Neural cell (in vitro differentiated cells): ENCODE results near the gene IL3RA. TPM values are rescaled to one million over a fixed set of nuclear protein-coding genes. Genes with fewer than 3 reads are reported as not detected.

Source experiments
- H2AFZ ChIP-seq: fragments of 200-600, 300-800 bp; sonication (generic), shearing (Covaris generic); 2 replicates; pipeline ENCODE4 v1.6.0; 2014; ENCODE audit warnings: low read depth, mild to moderate bottlenecking, antibody characterized with exemption, low read length, moderate library complexity
- H3F3A ChIP-seq: fragments of 200-600 bp; shearing (Covaris generic); 2 replicates; pipeline ENCODE4 v1.6.1; 2016; ENCODE audit warnings: mild to moderate bottlenecking, moderate library complexity, mixed read lengths, antibody characterized with exemption, low read length; ENCODE audit not compliant: insufficient read depth, poor library complexity, severe bottlenecking
- H3K27ac ChIP-seq: fragments of 200-600, 300-800 bp; sonication (generic), shearing (Covaris generic); 2 replicates; pipeline ENCODE4 v1.5.1; 2014; ENCODE audit warnings: mild to moderate bottlenecking, low read length, moderate library complexity
- H3K27me3 ChIP-seq: fragments of 300-800, 200-600 bp; sonication (generic), shearing (Covaris generic); 2 replicates; pipeline ENCODE4 v1.6.0; 2014; ENCODE audit warnings: mild to moderate bottlenecking, low read depth, low read length, moderate library complexity; ENCODE audit not compliant: insufficient read depth
- H3K36me3 ChIP-seq: fragments of 300-800, 200-600 bp; sonication (generic), shearing (Covaris generic); 2 replicates; pipeline ENCODE4 v1.5.1; 2014; ENCODE audit warnings: mild to moderate bottlenecking, antibody characterized with exemption, low read length, moderate library complexity; ENCODE audit not compliant: insufficient read depth
- H3K4me2 ChIP-seq: fragments of 300-800, 200-600 bp; sonication (generic), shearing (Covaris generic); 2 replicates; pipeline ENCODE4 v1.6.0; 2014; ENCODE audit warnings: mild to moderate bottlenecking, low read length
- H3K4me3 ChIP-seq: fragments of 300-800, 200-600 bp; sonication (generic), shearing (Covaris generic); 2 replicates; pipeline ENCODE4 v1.5.1; 2014; ENCODE audit warnings: mild to moderate bottlenecking, low read length, moderate library complexity
- H3K79me2 ChIP-seq: fragments of 200-600 bp; shearing (Covaris generic); replicated peaks from 2 replicates; pipeline ENCODE4 v1.6.0; 2014; ENCODE audit warnings: mild to moderate bottlenecking, low read length, moderate library complexity; ENCODE audit not compliant: insufficient read depth
- H3K9ac ChIP-seq: fragments of 300-800, 200-600 bp; sonication (generic), shearing (Covaris generic); 2 replicates; pipeline ENCODE4 v1.6.1; 2016; ENCODE audit warnings: mild to moderate bottlenecking, low read length, mixed read lengths
- H3K9me2 ChIP-seq: fragments of 200-600 bp; shearing (Covaris generic); 2 replicates; pipeline ENCODE4 v1.6.1; 2016; ENCODE audit warnings: mild to moderate bottlenecking, low read length, mixed read lengths; ENCODE audit not compliant: insufficient read depth
- H3K9me3 ChIP-seq: fragments of 200-600, 300-800 bp; sonication (generic), shearing (Covaris generic); 2 replicates; pipeline ENCODE4 v1.6.1; 2016; ENCODE audit warnings: mild to moderate bottlenecking, mixed run types, low read length, moderate library complexity, mixed read lengths
- H4K20me1 ChIP-seq: fragments of 200-600 bp; shearing (Covaris generic); 2 replicates; pipeline ENCODE4 v1.6.1; 2016; ENCODE audit warnings: mild to moderate bottlenecking, mixed run types; ENCODE audit not compliant: insufficient read depth
- CTCF ChIP-seq: fragments of 450-650 bp; IDR thresholded peaks from 2 replicates; pipeline ENCODE4 v1.5.1; 2014; ENCODE audit warnings: antibody characterized with exemption, mild to moderate bottlenecking, moderate library complexity; ENCODE audit not compliant: poor library complexity, severe bottlenecking
- EP300 ChIP-seq: fragments of 450-650 bp; conservative IDR thresholded peaks from 2 replicates; pipeline ENCODE4 v1.6.1; 2014; ENCODE audit warnings: antibody characterized with exemption, mild to moderate bottlenecking, moderate library complexity; ENCODE audit not compliant: poor library complexity, severe bottlenecking
- EZH2 ChIP-seq: fragments of 200-600, 300-800 bp; shearing (Covaris generic), sonication (generic); IDR thresholded peaks from 2 replicates; pipeline ENCODE4 v1.6.1; 2014; ENCODE audit warnings: antibody characterized with exemption, low read length, borderline replicate concordance, mild to moderate bottlenecking; ENCODE audit not compliant: insufficient read depth, poor library complexity, severe bottlenecking
- MXI1 ChIP-seq: fragments of 450-650 bp; conservative IDR thresholded peaks from 2 replicates; pipeline ENCODE4 v1.6.1; 2014; ENCODE audit warnings: antibody characterized with exemption, mild to moderate bottlenecking; ENCODE audit not compliant: poor library complexity, severe bottlenecking
- POLR2AphosphoS5 ChIP-seq: IDR thresholded peaks from 2 replicates; pipeline ENCODE4 v1.6.1; 2012
- RAD21 ChIP-seq: fragments of 450-650 bp; conservative IDR thresholded peaks from 2 replicates; pipeline ENCODE4 v1.6.1; 2014; ENCODE audit warnings: antibody characterized with exemption, mild to moderate bottlenecking, moderate library complexity
- REST ChIP-seq: IDR thresholded peaks from 2 replicates; pipeline ENCODE4 v1.6.1; 2012; ENCODE audit warnings: borderline replicate concordance
- SMC3 ChIP-seq: fragments of 450-650 bp; conservative IDR thresholded peaks from 2 replicates; pipeline ENCODE4 v1.6.1; 2014; ENCODE audit warnings: antibody characterized with exemption, mild to moderate bottlenecking, moderate library complexity; ENCODE audit not compliant: poor library complexity
- TAF1 ChIP-seq: IDR thresholded peaks from 2 replicates; pipeline ENCODE4 v1.6.1; 2012; ENCODE audit warnings: low read depth
- polyA plus RNA-seq: library from polyadenylated mRNA; depleted of rRNA; stranded (reverse); fragments of >200 nt; gene quantifications from 2 replicates; pipeline ENCODE4 v1.2.3, GENCODE V29; 2014

Gene IL3RA
- polyA plus RNA-seq, 1 donor from 2014 or later, result not detected

- H3K79me2 ChIP-seq, result no peaks in the 10 kb centered on the region
- no peak overlapping the region for H3K4me2 ChIP-seq
- no peak overlapping the region for H2AFZ ChIP-seq
- no peaks in the 10 kb centered on the region for H3F3A ChIP-seq
- no peaks in the 10 kb centered on the region for H3K9me2 ChIP-seq
- H4K20me1 ChIP-seq, result no peaks in the 10 kb centered on the region
- no peaks in the 10 kb centered on the region for H3K9me3 ChIP-seq
- H3K4me3 ChIP-seq, result no peak overlapping the region
- peaks cover 2% of the 10 kb centered on the region for H3K36me3 ChIP-seq
- H3K27me3 ChIP-seq, result no peaks in the 10 kb centered on the region
- no peak overlapping the region for H3K9ac ChIP-seq
- TF ChIP-seq CTCF (no peak), TAF1 (no peak), RAD21 (no peak), MXI1 (no peak), EZH2 (no peak), POLR2AphosphoS5 (no peak), EP300 (no peak), REST (no peak), SMC3 (no peak)
- no peak overlapping the region for H3K27ac ChIP-seq
Measured at GRCh38 chrX:1416327-1416784, 79.8 kb downstream of the IL3RA start.

GRCh38 chrX:1416965-1417760 lies 80.6 kb downstream of the IL3RA start:
- no peak for TF ChIP-seq EP300
- TF ChIP-seq SMC3, result no peak
- no peak for TF ChIP-seq POLR2AphosphoS5
- no peak for TF ChIP-seq MXI1
- no peak for TF ChIP-seq EZH2
- TF ChIP-seq RAD21, result no peak
- no peak for TF ChIP-seq CTCF
- no peak for TF ChIP-seq REST
- TF ChIP-seq TAF1, result no peak
- peaks cover 4% of the 10 kb centered on the region for H3K9me3 ChIP-seq
- H3K4me2 ChIP-seq, result no peak overlapping the region
- H3K9me2 ChIP-seq, result no peaks in the 10 kb centered on the region
- H3F3A ChIP-seq, result no peaks in the 10 kb centered on the region
- peaks cover 10% of the 10 kb centered on the region for H3K36me3 ChIP-seq
- no peaks in the 10 kb centered on the region for H4K20me1 ChIP-seq
- no peak overlapping the region for H3K4me3 ChIP-seq
- no peaks in the 10 kb centered on the region for H3K27me3 ChIP-seq
- no peak overlapping the region for H3K9ac ChIP-seq
- no peak overlapping the region for H3K27ac ChIP-seq
- no peak overlapping the region for H2AFZ ChIP-seq
- H3K79me2 ChIP-seq, result no peaks in the 10 kb centered on the region
